Activated gamma-delta T cell treated with Interleukin-2 at 50 U/mL for 16 hours (primary cell): Measurements from ENCODE around the gene ARMH1.
"Not testable (repeated sequence)": the region's sequence is repeated elsewhere in the genome, so short reads cannot be mapped to it uniquely, and the experiment has no call there.

ENCODE experiments used
- DNase-seq: peaks from one replicate; pipeline ENCODE4 v3.0.0-alpha.2; 2020

ARMH1 gene

DNA sequence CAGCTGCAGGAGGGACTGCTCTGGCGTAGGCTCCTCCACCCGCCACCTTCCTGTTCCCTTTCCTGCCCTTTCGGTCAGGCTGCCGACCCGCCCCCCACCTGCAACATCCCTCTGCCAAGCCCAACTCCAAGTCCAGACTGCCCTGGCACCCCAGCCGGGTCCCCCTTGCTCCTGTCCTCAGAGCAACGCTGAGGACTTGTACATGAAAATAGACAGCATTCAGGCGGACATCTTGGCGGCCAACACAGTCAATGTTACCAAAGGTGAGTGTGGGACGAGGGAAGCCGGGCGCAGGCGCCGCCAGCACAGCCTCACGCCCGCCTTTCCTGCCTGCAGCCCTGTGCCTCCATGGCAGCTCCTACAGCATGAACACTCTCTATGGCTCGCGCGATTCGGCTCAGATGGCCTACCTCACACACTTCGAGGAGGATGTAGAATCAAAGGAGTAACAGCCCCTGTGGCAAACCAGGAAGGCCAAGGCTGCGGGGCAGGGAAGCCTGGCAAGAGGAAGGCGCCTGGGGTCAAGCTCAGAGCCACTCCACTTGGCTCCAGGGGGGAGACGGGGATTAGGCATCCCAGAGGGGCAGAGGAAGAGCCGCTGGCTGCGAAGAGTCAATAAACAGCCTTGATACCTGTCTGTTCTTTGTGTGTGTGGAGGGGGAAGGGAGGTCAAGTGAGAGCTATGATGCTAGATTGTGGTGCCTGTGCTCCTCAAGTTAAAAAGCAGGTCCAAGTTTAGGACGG is 50.6 kb downstream of the ARMH1 start:
- DNase-seq: no peak

DNA sequence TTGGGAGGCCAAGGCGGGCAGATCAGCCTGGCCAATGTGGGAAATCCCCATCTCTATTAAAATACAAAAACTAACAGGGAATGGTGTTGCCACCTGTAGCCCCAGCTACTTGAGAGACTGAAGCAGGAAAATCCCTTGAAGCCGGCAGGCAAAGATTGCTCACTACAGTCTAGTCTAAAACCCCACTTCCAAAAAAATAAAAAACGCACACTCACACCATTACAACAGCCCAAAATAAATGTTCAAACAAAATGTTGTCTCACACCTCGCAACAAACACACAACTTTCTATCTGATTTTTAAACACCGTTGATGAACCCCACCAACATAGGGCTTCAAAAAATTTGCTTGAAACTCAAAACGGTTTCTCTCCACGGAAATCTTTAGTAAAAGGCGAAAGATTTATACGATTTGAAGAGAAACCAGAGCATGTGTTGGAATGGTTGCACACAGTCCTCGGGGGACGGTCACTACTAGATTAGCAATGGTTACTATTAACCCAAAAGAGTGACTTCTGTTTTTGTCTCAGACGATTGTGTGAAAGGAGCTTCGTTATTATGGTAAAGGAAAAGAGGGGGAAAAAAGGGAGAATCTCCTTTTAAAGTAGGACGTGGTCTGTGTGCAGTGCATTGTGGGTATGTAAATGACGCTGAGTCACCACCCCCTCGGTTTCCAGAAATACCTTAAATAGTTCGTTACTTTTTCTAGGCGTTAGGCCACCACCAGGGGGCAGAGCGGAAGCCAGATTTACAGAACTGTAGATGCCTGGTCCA is 56.4 kb downstream of the ARMH1 start, which contains the start of gene RNU5D-1:
Gene RNU5D-1 (minus strand): TSS at position 430 of the 772 bp plus-strand sequence.
- DNase-seq: peak; percentile 96

DNA sequence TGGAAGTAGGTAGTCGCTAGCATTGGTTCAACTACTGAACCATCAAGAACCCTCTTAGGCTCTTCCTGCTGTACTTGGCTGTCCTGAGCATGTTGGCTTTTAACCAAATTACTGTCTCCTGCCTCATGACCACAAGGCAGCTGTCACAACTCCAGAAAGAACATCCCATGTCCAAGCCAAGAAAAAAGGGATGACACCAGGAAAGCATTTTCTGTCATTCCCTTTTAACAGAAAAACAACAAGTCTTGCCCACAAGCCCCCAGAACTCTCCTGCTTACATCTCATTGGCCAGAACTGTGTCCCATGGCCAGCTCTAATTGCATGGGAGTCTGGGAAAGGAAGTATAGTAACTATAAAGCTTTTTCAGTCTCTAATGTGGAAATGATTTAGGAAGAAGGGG is 58.9 kb downstream of the ARMH1 start:
- no peak for DNase-seq

- no peak for DNase-seq
Measured at GRCh38 chr1:44733784-44734183, 59.3 kb downstream of the ARMH1 start.

DNA sequence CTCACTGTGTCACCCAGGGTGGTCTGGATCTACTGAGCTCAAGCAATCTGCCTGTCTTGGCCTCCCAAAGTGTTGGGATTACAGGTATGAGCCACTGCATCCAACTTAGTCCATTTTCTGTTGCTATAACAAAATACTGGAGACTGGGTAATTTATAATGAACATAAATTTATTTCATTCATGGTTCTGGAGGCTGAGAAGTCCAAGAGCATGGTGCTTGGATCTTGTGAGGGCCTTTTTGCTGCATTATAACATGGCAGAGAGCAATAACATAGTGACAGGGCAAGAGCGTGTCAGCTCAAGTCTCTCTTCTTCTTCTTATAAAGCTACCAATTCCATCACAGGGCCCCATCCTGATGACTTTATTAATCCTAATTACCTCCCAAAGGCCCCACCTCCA is 61.5 kb downstream of the ARMH1 start:
- no peak for DNase-seq

GRCh38 chr1:44738953-44739306 is 64.4 kb downstream of the ARMH1 start:
- DNase-seq: not testable (repeated sequence)

DNA sequence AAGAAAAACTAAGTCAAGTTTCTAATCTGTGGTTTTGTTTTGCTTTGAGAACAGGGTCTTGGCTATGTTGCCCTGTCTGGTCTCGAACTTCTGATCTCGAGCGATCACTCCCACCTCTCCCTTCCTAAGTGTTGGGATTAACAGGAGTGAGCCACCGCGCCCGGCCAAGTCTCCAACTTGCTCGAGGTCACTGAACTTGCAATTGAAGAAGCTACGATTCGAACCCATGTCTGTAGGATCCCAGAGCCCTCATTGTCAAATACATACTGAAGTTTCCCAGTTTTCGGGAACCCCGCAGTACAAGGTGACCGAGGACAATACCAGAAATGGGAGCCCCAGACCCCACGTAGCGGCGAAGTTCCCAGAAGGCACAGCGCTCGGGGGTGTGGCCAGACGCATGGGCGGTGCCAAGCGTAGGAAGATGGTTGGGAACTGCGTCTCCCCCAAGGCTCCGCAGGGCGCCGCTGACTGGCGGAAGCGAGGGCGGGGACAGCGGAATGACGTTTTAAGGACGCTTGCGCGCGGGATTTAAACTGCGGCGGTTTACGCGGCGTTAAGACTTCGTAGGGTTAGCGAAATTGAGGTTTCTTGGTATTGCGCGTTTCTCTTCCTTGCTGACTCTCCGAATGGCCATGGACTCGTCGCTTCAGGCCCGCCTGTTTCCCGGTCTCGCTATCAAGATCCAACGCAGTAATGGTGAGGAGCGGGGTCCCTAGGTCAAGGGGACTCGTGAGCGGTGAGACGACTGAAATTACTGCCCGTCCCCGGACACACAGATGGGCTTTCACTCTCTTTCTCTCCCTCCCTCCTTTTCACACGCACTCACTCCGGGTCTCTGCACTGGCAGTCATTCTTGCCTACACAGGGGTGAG is 65.0 kb downstream of the ARMH1 start, which contains the start of gene KIF2C:
Gene KIF2C (plus strand): TSS at position 531 of the 872 bp plus-strand sequence. CDS start 96 bp downstream, at position 627.
- DNase-seq: peak; percentile 94

- DNase-seq: no peak
Measured at GRCh38 chr1:44740179-44740617, 65.7 kb downstream of the ARMH1 start.

DNA sequence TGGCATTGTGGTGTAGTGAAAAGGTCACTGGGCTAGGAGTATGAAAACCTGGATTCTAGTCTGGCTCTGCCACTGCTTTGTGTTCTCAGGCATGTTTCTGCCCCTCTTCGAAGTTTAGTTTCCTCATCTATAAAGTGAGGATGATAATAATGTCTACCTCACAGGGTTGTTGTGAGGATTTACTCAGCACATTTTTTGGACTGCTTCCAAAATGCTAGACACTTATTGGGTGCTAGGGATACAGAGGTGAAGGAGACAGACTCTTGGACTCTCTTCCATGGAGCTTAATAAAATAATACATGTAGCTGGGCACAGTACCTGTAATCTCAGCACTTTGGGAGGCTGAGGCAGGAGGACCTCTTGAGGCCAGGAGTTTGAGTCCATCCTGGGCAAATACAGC is 68.7 kb downstream of the ARMH1 start:
- no peak for DNase-seq

GRCh38 chr1:44747878-44748277 is 73.4 kb downstream of the ARMH1 start:
- DNase-seq: no peak

DNA sequence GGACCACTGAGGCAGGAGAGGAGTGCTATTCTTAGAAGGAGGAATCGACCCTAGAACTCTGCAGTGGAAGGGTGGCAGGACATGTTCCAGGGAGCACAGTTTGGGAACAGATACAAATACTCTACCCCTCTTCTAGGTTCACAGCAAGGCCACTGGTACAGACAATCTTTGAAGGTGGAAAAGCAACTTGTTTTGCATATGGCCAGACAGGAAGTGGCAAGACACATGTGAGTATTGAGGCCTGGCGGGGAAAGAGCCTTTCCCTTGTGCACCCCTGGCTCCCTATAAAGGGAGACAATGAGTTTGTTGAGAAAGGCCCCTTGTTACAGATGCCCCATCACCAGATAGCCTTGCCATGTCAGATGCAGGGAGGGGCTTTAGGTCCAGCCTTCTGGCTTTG is 82.9 kb downstream of the ARMH1 start:
- DNase-seq: no peak

DNA sequence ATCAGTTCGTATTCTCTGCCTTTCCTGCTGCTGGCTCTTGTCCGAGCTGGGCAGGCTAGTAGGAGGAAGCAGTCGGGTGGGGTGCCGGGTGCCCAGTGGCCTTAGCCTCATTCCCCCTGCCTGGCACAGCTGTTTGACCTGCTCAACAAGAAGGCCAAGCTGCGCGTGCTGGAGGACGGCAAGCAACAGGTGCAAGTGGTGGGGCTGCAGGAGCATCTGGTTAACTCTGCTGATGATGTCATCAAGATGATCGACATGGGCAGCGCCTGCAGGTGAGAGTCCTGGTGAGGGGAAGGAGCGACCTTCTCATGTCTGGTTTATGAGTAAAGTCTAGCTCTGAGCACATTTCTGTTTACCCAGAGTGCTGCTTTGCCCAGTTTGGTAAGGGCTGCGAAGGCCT is 84.6 kb downstream of the ARMH1 start:
- DNase-seq: no peak

DNA sequence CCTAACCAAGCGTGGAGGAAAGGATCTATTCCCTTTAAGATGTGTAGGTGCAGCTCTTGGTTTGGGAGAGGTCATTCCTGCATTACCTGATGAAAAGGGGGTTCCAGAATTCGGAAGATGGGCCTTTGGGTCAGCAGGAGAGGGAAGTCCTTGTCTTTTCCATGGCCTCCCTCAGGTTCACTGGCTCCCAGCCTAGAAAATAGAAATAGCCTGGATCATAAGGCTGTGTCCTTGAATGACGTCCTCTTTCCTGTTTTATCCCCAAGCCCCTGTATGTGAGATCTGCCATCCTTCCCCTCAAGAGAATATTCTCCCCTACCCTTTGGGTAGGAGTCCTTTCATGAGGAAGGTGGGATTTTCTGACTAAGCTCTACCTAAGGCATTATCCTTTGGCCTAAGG is 86.4 kb downstream of the ARMH1 start:
- DNase-seq: no peak

DNA sequence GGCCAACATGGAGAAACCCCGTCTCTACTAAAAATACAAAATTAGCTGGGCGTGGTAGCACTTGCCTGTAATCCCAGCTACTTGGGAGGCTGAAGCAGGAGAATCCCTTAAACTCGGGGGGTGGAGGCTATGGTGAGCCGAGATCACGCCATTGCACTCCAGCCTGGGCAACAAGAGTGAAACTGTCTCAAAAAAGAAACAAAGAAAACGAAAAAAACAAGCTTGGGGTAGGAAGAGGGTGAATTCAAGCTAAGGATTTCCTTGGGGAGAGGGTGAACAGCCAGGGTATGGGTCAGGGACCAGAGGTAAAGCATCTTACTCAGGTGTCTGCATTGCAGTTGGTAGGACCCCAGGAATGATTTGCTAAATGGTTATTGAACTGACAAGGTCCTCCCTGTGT is 91.9 kb downstream of the ARMH1 start:
- DNase-seq: not testable (repeated sequence)
